IMR-90 (cell line): ENCODE results near the gene TOMM20. TPM values are rescaled to one million over a fixed set of nuclear protein-coding genes. Genes with fewer than 3 reads are reported as not detected.

Experiments used
- ATAC-seq: fragments of 200-7000 bp; cut with Tn5 transposase; 2 replicates; pipeline ENCODE4 v1.9.1; 2020; ENCODE audit warnings: low read depth, mild to moderate bottlenecking, moderate library complexity
- BruUV-seq: library from RNA; stranded (reverse); fragments of 400-500 nt; replicated peaks from 2 replicates; lab custom pipeline; 2021; lab: Mats Ljungman, UMichigan
- CTCF ChIA-PET: fragments of 300-600 bp; formaldehyde crosslinking; extraction: SDS; loops from one replicate; lab custom pipeline; 2021; ENCODE audit warnings: antibody characterized with exemption; lab: Yijun Ruan, JAX
- POLR2A ChIA-PET: fragments of 300-600 bp; sonication (Branson Sonifier 250); formaldehyde crosslinking; loops from one replicate; lab custom pipeline; 2022; ENCODE audit warnings: antibody characterized with exemption; ENCODE audit not compliant: unreplicated experiment; lab: Charles Lee
- DNase-seq: peaks from one replicate; pipeline ENCODE4 v3.0.0; 2013
- H2AFZ ChIP-seq: replicated peaks from 2 replicates; pipeline ENCODE3; 2013; ENCODE audit warnings: low read length, mild to moderate bottlenecking; ENCODE audit not compliant: poor library complexity
- H2AK5ac ChIP-seq: 2 replicates; pipeline ENCODE4 v1.6.1; 2013; ENCODE audit warnings: low read depth, low read length, inconsistent platforms
- H2AK9ac ChIP-seq: replicated peaks from 2 replicates; pipeline ENCODE3; 2013; ENCODE audit warnings: mild to moderate bottlenecking, low read depth, low read length, moderate library complexity; ENCODE audit not compliant: poor library complexity
- H2BK120ac ChIP-seq: 2 replicates; pipeline ENCODE4 v1.6.1; 2013; ENCODE audit warnings: low read depth, low read length, inconsistent platforms
- H2BK15ac ChIP-seq: 3 replicates; pipeline ENCODE4 v1.6.1; 2013; ENCODE audit warnings: low read depth, low read length, inconsistent platforms
- H2BK20ac ChIP-seq: 2 replicates; pipeline ENCODE4 v1.6.1; 2013; ENCODE audit warnings: low read depth, mild to moderate bottlenecking, inconsistent platforms, low read length, moderate library complexity
- H2BK5ac ChIP-seq: 2 replicates; pipeline ENCODE4 v1.6.1; 2013; ENCODE audit warnings: mild to moderate bottlenecking, low read depth, low read length, inconsistent platforms; ENCODE audit not compliant: poor library complexity, severe bottlenecking
- H3K14ac ChIP-seq: replicated peaks from 2 replicates; pipeline ENCODE4 v1.6.1; 2013; ENCODE audit warnings: low read depth, low read length, inconsistent platforms
- H3K18ac ChIP-seq: 2 replicates; pipeline ENCODE4 v1.6.1; 2013; ENCODE audit warnings: low read depth, low read length, control low read depth
- H3K23ac ChIP-seq: 2 replicates; pipeline ENCODE4 v1.6.1; 2013; ENCODE audit warnings: low read depth, low read length, inconsistent platforms
- H3K27ac ChIP-seq: 2 replicates; pipeline ENCODE4 v1.5.1; 2013; ENCODE audit warnings: mild to moderate bottlenecking, control low read depth, low read length; ENCODE audit not compliant: insufficient read depth
- H3K27me3 ChIP-seq: 2 replicates; pipeline ENCODE4 v1.6.1; 2013; ENCODE audit warnings: low read length; ENCODE audit not compliant: control insufficient read depth, insufficient read depth
- H3K36me3 ChIP-seq: 2 replicates; pipeline ENCODE4 v1.6.1; 2013; ENCODE audit warnings: low read length, mixed read lengths; ENCODE audit not compliant: control insufficient read depth, insufficient read depth
- H3K4ac ChIP-seq: 2 replicates; pipeline ENCODE4 v1.6.1; 2013; ENCODE audit warnings: low read depth, low read length, inconsistent platforms
- H3K4me1 ChIP-seq: 2 replicates; pipeline ENCODE4 v1.6.1; 2013; ENCODE audit warnings: low read length, mixed read lengths; ENCODE audit not compliant: control insufficient read depth, insufficient read depth
- H3K4me2 ChIP-seq: 2 replicates; pipeline ENCODE4 v1.6.1; 2013; ENCODE audit warnings: low read depth, mild to moderate bottlenecking, control low read depth, low read length, moderate library complexity
- H3K4me3 ChIP-seq: 2 replicates; pipeline ENCODE4 v1.5.1; 2013; ENCODE audit warnings: low read depth, mild to moderate bottlenecking, control low read depth, low read length, moderate library complexity; ENCODE audit not compliant: insufficient read depth
- H3K56ac ChIP-seq: 2 replicates; pipeline ENCODE4 v1.6.1; 2013; ENCODE audit warnings: low read length, inconsistent platforms; ENCODE audit not compliant: insufficient read depth; ENCODE audit errors: extremely low read depth
- H3K79me1 ChIP-seq, 2 experiments: 2 replicates each; pipeline ENCODE4 v1.6.1; 2013; ENCODE audit warnings: low read length in 2 of 2, inconsistent platforms in 1 of 2, low read depth in 1 of 2
- H3K9ac ChIP-seq: 2 replicates; pipeline ENCODE4 v1.6.1; 2013; ENCODE audit warnings: low read depth, low read length, control low read depth
- H3K9me1 ChIP-seq: 2 replicates; pipeline ENCODE4 v1.6.1; 2013; ENCODE audit warnings: low read length, inconsistent platforms; ENCODE audit not compliant: insufficient read depth
- H3K9me3 ChIP-seq: 2 replicates; pipeline ENCODE4 v1.6.1; 2013; ENCODE audit warnings: low read length; ENCODE audit not compliant: control insufficient read depth, insufficient read depth
- H4K20me1 ChIP-seq: 2 replicates; pipeline ENCODE4 v1.6.1; 2013; ENCODE audit warnings: low read length, inconsistent platforms; ENCODE audit not compliant: insufficient read depth
- H4K5ac ChIP-seq: 2 replicates; pipeline ENCODE4 v1.6.1; 2013; ENCODE audit warnings: mild to moderate bottlenecking, low read depth, low read length, control low read depth
- H4K8ac ChIP-seq, 2 experiments: 2 replicates each; pipeline ENCODE4 v1.6.1; 2013; ENCODE audit warnings: low read depth in 2 of 2, low read length in 2 of 2, control low read depth in 1 of 2, inconsistent platforms in 1 of 2
- H4K91ac ChIP-seq: 2 replicates; pipeline ENCODE4 v1.6.1; 2013; ENCODE audit warnings: low read depth, low read length, inconsistent platforms; ENCODE audit not compliant: insufficient read depth
- BHLHE40 ChIP-seq: fragments of 150-350 bp; IDR thresholded peaks from 2 replicates; pipeline ENCODE4 v1.6.1; 2016; ENCODE audit warnings: mild to moderate bottlenecking, low read depth, low read length
- CEBPB ChIP-seq: IDR thresholded peaks from 2 replicates; pipeline ENCODE4 v1.6.1; 2012; ENCODE audit warnings: low read depth, low read length, improper control_type of control experiment
- CTCF ChIP-seq: conservative IDR thresholded peaks from 2 replicates; pipeline ENCODE4 v1.5.1; 2012; ENCODE audit warnings: mild to moderate bottlenecking, low read depth, low read length, improper control_type of control experiment
- MXI1 ChIP-seq: IDR thresholded peaks from 2 replicates; pipeline ENCODE4 v1.6.1; 2012; ENCODE audit warnings: low read depth, mild to moderate bottlenecking, low read length, moderate library complexity, borderline replicate concordance
- RAD21 ChIP-seq: IDR thresholded peaks from 2 replicates; pipeline ENCODE4 v1.6.1; 2012; ENCODE audit warnings: low read length, improper control_type of control experiment
- SMC3 ChIP-seq: fragments of 150-350 bp; IDR thresholded peaks from 2 replicates; pipeline ENCODE4 v1.6.1; 2016; ENCODE audit warnings: low read depth, mild to moderate bottlenecking, antibody characterized with exemption, low read length, moderate library complexity
- WGBS, 2 experiments: methylation state at CpG; one replicate each; pipeline versions ENCODE4 v1.1.5 to v1.1.7; 2013; ENCODE audit warnings: missing lambda C conversion rate in 2 of 2; ENCODE audit not compliant: insufficient read length in 1 of 2; ENCODE audit errors: extremely low coverage in 2 of 2; 5-methylcytosine and 5-hydroxymethylcytosine counted together
- dilution Hi-C: fragments of 300-500 bp; cut with HindIII; formaldehyde crosslinking; loops from one replicate; pipeline ENCODE4 v1.14.3; 2018; ENCODE audit warnings: low sequenced_read_pairs; ENCODE audit not compliant: unreplicated experiment
- in situ Hi-C: fragments of 300-500 bp; cut with MboI; formaldehyde crosslinking; loops from 3 replicates; pipeline ENCODE4 v1.14.3; 2019; ENCODE audit warnings: low sequenced_read_pairs, inconsistent platforms, mixed read lengths
- intact Hi-C: fragments of 100-400 bp; cut with micrococcal nuclease; formaldehyde crosslinking; loops from 2 replicates; pipeline ENCODE4 v1.10.0; 2022
- polyA plus RNA-seq, 3 experiments: library from polyadenylated mRNA; depleted of rRNA; stranded (reverse); fragments of >200 nt; gene quantifications; 2 replicates each; pipeline ENCODE4 v1.2.3, GENCODE V29; 2012; ENCODE audit warnings: low replicate concordance in 1 of 3
- total RNA-seq: library from RNA; depleted of rRNA; stranded (reverse); fragments of >200 nt; gene quantifications from 2 replicates; pipeline ENCODE4 v1.2.3, GENCODE V29; 2012

Gene TOMM20
- total and polyA plus RNA-seq, 2 of the 4 experiments (the other 2 are of a cell fraction), result 75.3 to 84.4 TPM

GRCh38 chr1:235093013-235093695 is 35.5 kb downstream of the TOMM20 start:
- CTCF ChIA-PET, result interaction anchor here (0.6 to 1.4 kb wide), 6 partner anchors 9 to 843 kb away, joined by 3 to 5 read pairs (median 4); no protein-coding TSS in a partner anchor
- H4K20me1 ChIP-seq, result no peaks in the 10 kb centered on the region
- no peaks in the 10 kb centered on the region for H3K9me1 ChIP-seq
- no peak overlapping the region for H4K5ac ChIP-seq
- peak overlapping the region in 1 of 2 experiments; percentile 27; a peak in 1 of 4 replicates for H4K8ac ChIP-seq
- H2AK9ac ChIP-seq, result peak overlapping the region; percentile 73
- peaks cover 11% of the 10 kb centered on the region for H3K4me1 ChIP-seq
- in situ Hi-C loops, result loop anchor here (5.0 to 25.0 kb wide), 2 partner anchors 231 to 596 kb away; no protein-coding TSS in a partner anchor
- no peak overlapping the region for H2BK15ac ChIP-seq
- no peak overlapping the region for H3K27ac ChIP-seq
- H3K9ac ChIP-seq, result no peak overlapping the region
- POLR2A ChIA-PET, result no interaction called here
- H3K4me3 ChIP-seq, result no peak overlapping the region
- WGBS, 2 experiments, result 53% methylated on average over 15 of the region's 27 CpGs; no CpG with 5 or more reads in 1 of the 2 experiments
- peak overlapping the region; percentile 13; the same call in 1 of the 2 replicates for H3K4ac ChIP-seq
- H2AFZ ChIP-seq, result peak overlapping the region; percentile 71
- H3K18ac ChIP-seq, result no peak overlapping the region
- no peak overlapping the region for H2BK120ac ChIP-seq
- no peaks in the 10 kb centered on the region for H3K9me3 ChIP-seq
- DNase-seq, result peak; percentile 60
- H3K4me2 ChIP-seq, result no peak overlapping the region
- peak; percentile 44 for ATAC-seq
- dilution Hi-C loops, result no loop called here
- intact Hi-C loops, result loop anchor here (1.0 to 10.0 kb wide), 2 partner anchors 594 to 978 kb away; no protein-coding TSS in a partner anchor
- BruUV-seq, result no TSS peak
- TF ChIP-seq BHLHE40 (no peak), SMC3 (peak; percentile 23; the same call in 1 of the 2 replicates), CTCF (peak; percentile 48), RAD21 (peak; percentile 57), MXI1 (no peak), CEBPB (no peak)
- no peaks in the 10 kb centered on the region for H3K36me3 ChIP-seq
- no peaks in the 10 kb centered on the region for H3K79me1 ChIP-seq
- H2AK5ac ChIP-seq, result 0 out of 2 replicates have a peak overlapping the region, but pooled peaks have one; percentile 21
- H2BK20ac ChIP-seq, result no peak overlapping the region
- H3K56ac ChIP-seq, result no peak overlapping the region; the same call in 1 of the 2 replicates
- no peak overlapping the region for H2BK5ac ChIP-seq
- H4K91ac ChIP-seq, result no peak overlapping the region
- H3K23ac ChIP-seq, result no peak overlapping the region
- H3K14ac ChIP-seq, result peak overlapping the region; percentile 35; the same call in 1 of the 2 replicates
- H3K27me3 ChIP-seq, result no peaks in the 10 kb centered on the region
